GM18907 (cell line): Measurements from ENCODE around the gene RCHY1.

Source experiments
- ATAC-seq: cut with Tn5 transposase; IDR thresholded peaks from one replicate; pipeline ENCODE4 v1.9.1; 2021; ENCODE audit warnings: mild to moderate bottlenecking, moderate library complexity; ENCODE audit not compliant: unreplicated experiment

The RCHY1 gene

GRCh38 chr4:75429208-75429607, 85.0 kb downstream of the RCHY1 start:
- no peak for ATAC-seq
